ENCODE measurements around the gene PRICKLE2.
"Not testable (repeated sequence)": the region's sequence is repeated elsewhere in the genome, so short reads cannot be mapped to it uniquely, and the experiment has no call there.

Gene PRICKLE2

DNA sequence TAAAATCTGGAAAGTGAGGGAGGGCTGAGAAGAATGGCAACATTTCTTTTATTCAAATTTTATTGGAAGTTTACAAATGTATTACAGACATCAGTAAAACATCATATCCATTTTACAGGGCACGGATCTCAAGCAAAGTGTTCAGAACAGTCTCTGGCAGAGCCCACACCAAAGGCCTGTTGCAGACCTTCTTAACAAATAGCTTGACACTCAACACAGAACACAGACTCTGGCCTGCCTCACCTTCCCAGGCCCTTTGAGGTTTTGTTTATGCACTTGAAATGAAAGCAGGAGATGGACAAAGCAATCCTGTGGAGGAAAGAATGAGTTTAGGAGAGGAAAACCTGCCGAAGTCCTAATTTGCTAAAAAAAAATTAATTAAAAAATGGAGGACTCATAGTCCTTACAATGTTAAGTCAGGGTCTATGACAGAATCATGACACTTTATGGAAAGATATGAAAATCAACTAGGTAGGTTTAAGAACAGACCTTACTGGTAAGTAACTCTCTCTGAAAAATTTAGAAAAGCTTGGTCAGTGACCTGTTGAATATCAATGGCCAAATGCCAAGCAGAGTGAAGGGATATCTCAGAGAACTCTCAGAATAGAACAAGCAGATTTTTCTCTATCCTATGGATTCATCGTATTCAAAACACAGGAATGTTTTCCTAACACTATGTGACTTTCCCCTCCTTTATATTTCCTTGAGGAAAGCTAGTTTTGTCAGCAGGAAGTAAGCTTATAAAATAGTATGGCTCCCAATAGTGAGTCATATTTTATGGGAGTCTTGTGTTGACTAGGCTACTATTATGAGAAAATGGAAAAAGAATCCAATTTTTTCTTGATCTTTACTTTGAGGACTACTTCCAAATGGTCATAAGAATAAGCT is 131.2 kb downstream of the PRICKLE2 start:
- DNase-seq, result no peak

DNA sequence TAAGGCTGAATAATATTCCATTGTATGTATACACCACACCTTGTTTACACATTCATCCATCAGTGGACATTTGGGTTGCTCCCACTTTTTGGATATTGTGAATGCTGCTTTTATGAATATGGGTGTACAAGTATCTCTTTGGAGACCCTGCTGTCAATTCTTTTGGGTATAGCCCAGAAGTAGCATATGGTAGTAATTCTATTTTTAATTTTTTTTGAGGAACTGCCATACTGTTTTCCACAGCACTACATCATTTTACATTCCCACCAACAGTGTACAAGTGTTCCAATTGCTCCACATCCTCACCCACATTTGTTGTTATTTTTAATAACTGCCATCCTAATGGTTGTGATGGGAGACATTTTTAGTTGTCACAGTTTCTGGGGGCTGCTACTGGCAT is 132.1 kb downstream of the PRICKLE2 start:
- no peak for DNase-seq

- no peak for DNase-seq
Measured at GRCh38 chr3:64091501-64091900, 133.8 kb downstream of the PRICKLE2 start.

GRCh38 chr3:64089386-64089785 is 135.9 kb downstream of the PRICKLE2 start:
- DNase-seq, result not testable (repeated sequence)

DNA sequence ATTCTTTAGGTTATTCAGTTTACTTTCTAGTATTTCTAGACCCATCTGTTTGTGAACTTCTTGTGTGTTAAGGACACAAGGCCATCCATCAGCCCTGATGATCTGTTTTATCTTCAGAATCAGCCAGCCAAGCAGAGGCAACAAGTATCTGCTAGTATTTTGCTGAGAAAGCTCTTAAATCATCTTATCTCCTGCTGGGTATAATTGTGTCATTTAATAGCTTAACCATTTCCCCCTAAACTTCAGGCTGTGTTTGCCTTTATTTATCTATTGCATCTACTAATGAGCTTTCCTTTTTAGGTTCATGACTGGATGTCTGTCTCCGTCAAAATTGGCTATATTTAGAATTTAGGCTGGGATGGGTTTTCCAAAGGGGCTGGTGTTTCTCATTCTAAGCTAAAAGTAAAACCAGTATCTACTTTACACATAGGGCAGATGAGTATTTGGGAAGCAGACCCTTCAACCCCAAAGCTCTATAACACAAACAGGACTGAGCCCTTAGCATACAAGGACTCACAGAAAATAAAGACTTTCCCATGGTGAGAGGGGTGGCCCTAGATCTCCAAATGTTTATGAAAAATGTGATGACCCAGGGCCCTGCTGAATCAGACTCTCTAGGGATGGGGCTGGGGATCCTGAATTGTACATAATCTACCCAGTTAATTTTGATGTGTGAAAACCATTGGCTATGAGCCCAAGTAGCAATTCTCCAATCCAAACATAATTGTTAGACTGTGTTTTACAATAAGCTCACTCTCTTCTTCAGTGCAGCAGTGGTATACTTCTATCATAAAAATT is 136.7 kb downstream of the PRICKLE2 start:
- no peak for DNase-seq

GRCh38 chr3:64086479-64087252 is 138.6 kb downstream of the PRICKLE2 start:
- DNase-seq, result no peak

DNA sequence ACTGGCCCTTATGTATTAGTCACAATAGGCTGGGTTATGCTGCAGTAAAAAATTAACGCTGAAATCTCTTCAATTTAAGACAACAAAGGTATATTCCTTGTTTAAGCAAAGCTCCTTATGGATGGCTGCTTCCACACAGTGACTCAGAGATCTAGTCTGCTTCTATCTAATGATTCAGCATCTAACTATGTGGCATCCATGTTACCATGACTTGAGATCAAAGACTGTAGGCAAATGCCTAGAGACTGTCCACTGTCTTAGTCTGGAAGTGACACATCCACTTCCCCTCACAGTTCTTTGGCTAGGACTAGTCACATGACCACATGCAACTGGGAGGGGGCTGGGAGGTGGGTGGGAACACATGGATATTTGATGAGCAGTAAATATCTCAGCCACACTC is 140.6 kb downstream of the PRICKLE2 start:
- peak; percentile 52 for DNase-seq

- DNase-seq, result no peak
Measured at GRCh38 chr3:64083575-64083974, 141.7 kb downstream of the PRICKLE2 start.

DNA sequence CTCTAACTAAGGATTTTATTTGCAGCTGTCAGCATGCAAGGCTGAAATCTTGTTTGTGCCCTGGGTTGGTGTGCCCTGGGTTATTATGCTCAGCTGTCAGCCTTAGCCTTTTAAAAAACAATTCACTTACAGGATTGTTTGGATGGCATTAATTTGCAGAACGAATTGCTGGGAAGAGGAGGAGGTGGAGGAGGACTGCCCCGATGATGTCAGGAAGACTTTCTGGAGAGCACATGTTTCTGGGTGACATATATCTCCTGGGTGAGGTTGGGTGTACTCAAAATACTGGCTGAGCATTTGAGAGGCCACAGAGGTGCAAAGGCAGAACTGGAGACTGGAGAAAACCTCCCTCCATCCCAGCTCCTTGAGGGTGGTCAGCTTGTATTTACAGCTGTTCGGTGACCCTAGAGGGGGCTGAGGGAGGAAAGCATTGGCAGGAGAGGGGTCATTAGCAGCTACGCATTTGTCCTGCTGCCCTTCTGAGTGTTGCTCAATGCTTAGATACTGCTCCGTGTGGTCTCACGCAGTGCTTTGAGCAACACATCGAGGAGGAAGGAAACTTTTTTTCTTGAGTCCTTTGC is 142.2 kb downstream of the PRICKLE2 start:
- DNase-seq, result no peak

GRCh38 chr3:64082411-64082810 is 142.9 kb downstream of the PRICKLE2 start:
- DNase-seq, result no peak

- DNase-seq, result no peak
Measured at GRCh38 chr3:64081235-64081630, 144.0 kb downstream of the PRICKLE2 start.

- no peak for DNase-seq
Measured at GRCh38 chr3:64080616-64081234, 144.5 kb downstream of the PRICKLE2 start.

- DNase-seq, result no peak
Measured at GRCh38 chr3:64079369-64080150, 145.7 kb downstream of the PRICKLE2 start.

DNA sequence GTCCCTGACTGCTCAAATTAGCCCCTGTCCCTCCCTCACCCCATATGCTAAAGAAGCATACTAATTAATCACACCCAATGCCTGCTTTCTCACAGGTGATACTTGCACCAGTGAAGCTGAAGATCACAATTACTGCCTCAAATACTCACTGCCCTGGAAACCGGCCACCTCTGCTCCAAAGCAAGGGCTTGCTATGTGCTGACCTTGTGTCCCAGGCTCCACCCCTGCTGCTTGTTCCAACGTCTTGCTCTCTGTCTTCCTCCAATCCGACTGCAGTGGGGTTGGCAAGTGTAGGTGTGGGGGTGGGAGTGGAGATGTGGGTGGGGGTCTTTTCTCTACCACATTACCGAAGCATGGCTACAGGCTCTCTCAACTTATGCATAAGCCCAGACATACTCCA is 146.3 kb downstream of the PRICKLE2 start:
- DNase-seq, result no peak

DNA sequence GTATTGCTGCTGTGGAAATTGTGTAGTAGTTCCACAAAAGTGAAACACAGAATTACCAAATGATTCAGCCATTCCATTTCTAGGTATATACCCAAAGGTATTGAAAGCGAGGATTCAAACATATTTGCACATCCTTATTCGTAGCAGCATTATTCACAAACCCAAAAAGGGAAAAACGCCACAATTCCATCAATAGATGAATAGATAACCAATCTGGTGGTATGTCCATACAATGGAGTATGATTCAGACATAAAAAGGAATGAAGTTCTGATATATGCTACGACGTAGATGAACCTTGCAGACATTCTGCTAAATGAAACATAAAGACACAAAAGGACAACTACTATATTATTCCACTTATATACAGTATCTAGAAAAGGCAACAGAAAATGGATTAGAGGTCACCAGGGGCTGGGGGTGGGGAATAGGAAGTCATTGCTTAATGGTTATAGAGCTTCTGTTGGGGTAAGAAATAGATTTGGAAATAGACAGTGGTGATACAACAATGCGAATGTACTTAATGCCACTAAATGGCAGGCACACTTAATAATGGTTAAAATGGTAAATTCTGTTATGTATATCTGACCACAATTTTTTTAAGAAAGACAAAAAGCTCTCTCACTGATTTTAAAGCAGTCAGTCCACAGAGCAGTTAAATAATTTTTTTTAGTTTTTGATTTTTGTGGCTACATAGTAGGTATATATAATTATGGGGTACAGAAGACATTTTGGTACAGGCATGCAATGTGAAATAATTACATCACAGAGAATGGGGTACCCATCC is 150.2 kb downstream of the PRICKLE2 start:
- no peak for DNase-seq

- no peak for DNase-seq
Measured at GRCh38 chr3:64074060-64074459, 151.2 kb downstream of the PRICKLE2 start.

- DNase-seq, result no peak
Measured at GRCh38 chr3:64073158-64073761, 152.0 kb downstream of the PRICKLE2 start.

- DNase-seq, result no peak
Measured at GRCh38 chr3:64072126-64072525, 153.1 kb downstream of the PRICKLE2 start.

GRCh38 chr3:64070704-64071103 is 154.6 kb downstream of the PRICKLE2 start:
- DNase-seq, result no peak
